B cell (primary cell): ENCODE data around the gene SLC7A5. TPM values are rescaled to one million over a fixed set of nuclear protein-coding genes. Genes with fewer than 3 reads are reported as not detected.

ENCODE experiments used
- ATAC-seq: fragments of 200-7000 bp; cut with Tn5 transposase; one replicate; pipeline ENCODE4 v1.10.0; 2021; ENCODE audit warnings: low read depth, mild to moderate bottlenecking, moderate number of reproducible peaks, moderate library complexity
- CTCF ChIA-PET: fragments of 350-600 bp; sonication (Branson Sonifier 250); formaldehyde crosslinking; loops from one replicate; lab custom pipeline; 2021; ENCODE audit warnings: antibody characterized with exemption, inconsistent platforms; lab: Charles Lee
- POLR2A ChIA-PET: fragments of 350-600 bp; sonication (Branson Sonifier 250); formaldehyde crosslinking; loops from one replicate; lab custom pipeline; 2021; ENCODE audit warnings: antibody characterized with exemption; lab: Charles Lee
- DNase-seq: peaks from one replicate; pipeline ENCODE4 v3.0.0; 2013
- H2AFZ ChIP-seq: 2 replicates; pipeline ENCODE4 v1.6.1; 2012; ENCODE audit warnings: mild to moderate bottlenecking, low read depth, low read length; ENCODE audit not compliant: insufficient read depth, poor library complexity, severe bottlenecking
- H3K27ac ChIP-seq, 2 donors: 1 replicate in 1 of 2; 2 replicates in 1 of 2; pipeline ENCODE4 v1.5.1; 2012 to 2013; ENCODE audit warnings: low read length in 2 of 2, mild to moderate bottlenecking in 2 of 2, moderate library complexity in 1 of 2
- H3K27me3 ChIP-seq, 4 experiments: fragments of 200-600 bp in 1 of 4; sonication (generic) in 1 of 4; replicated peaks in 1 of 4; 1 replicate in 2 of 4; 2 replicates in 2 of 4; pipeline versions ENCODE4 v1.6.1 to v1.7.0; 2013 to 2016; ENCODE audit warnings: low read length in 3 of 4, mild to moderate bottlenecking in 2 of 4, mixed read lengths in 1 of 4, moderate library complexity in 1 of 4; ENCODE audit not compliant: insufficient read depth in 4 of 4, control insufficient read depth in 3 of 4; ENCODE audit errors: control extremely low read depth in 1 of 4
- H3K36me3 ChIP-seq, 2 experiments: replicated peaks in 1 of 2; 1 replicate in 1 of 2; 2 replicates in 1 of 2; pipeline versions ENCODE4 v1.6.1 to v1.7.1; 2013; ENCODE audit warnings: low read length in 1 of 2; ENCODE audit not compliant: insufficient read depth in 2 of 2, control insufficient read depth in 1 of 2; ENCODE audit errors: control extremely low read depth in 1 of 2, extremely low read depth in 1 of 2
- H3K4me1 ChIP-seq, 2 donors: fragments of 200-600 bp in 1 of 2; sonication (generic) in 1 of 2; 1 replicate in 1 of 2; 2 replicates in 1 of 2; pipeline versions ENCODE4 v1.5.1 to v1.6.1; 2013 to 2017; ENCODE audit warnings: low read length in 2 of 2; ENCODE audit not compliant: control insufficient read depth in 2 of 2, insufficient read depth in 2 of 2
- H3K4me2 ChIP-seq: replicated peaks from 2 replicates; pipeline ENCODE3; 2012; ENCODE audit warnings: mild to moderate bottlenecking, low read depth, low read length; ENCODE audit not compliant: poor library complexity, severe bottlenecking
- H3K4me3 ChIP-seq, 5 experiments: fragments of 200-600 bp in 1 of 5; sonication (generic) in 1 of 5; 1 replicate in 3 of 5; 2 replicates in 2 of 5; pipeline versions ENCODE4 v1.5.1 to v1.7.0; 2011 to 2016; ENCODE audit warnings: low read length in 4 of 5, mild to moderate bottlenecking in 4 of 5, low read depth in 2 of 5, control low read depth in 1 of 5, moderate library complexity in 1 of 5; ENCODE audit not compliant: insufficient read depth in 1 of 5; ENCODE audit errors: control extremely low read depth in 1 of 5, extremely low read depth in 1 of 5
- H3K79me2 ChIP-seq: fragments of 200-600 bp; sonication (generic); one replicate; pipeline ENCODE4 v1.6.0; 2016; ENCODE audit warnings: low read length; ENCODE audit not compliant: control insufficient read depth, insufficient read depth
- H3K9ac ChIP-seq: fragments of 200-600 bp; sonication (generic); 2 replicates; pipeline ENCODE4 v1.6.1; 2017; ENCODE audit warnings: mild to moderate bottlenecking, low read length, moderate library complexity
- H3K9me3 ChIP-seq, 3 donors: one replicate each; pipeline versions ENCODE4 v1.6.1 to v1.7.1; 2013; ENCODE audit warnings: low read length in 2 of 3; ENCODE audit not compliant: control insufficient read depth in 2 of 3, insufficient read depth in 1 of 3; ENCODE audit errors: control extremely low read depth in 1 of 3
- H4K20me1 ChIP-seq: 2 replicates; pipeline ENCODE4 v1.6.0; 2012; ENCODE audit warnings: mild to moderate bottlenecking, low read length; ENCODE audit not compliant: insufficient read depth, control insufficient read depth, poor library complexity, severe bottlenecking
- H3K27ac Mint-ChIP-seq: one replicate; pipeline ENCODE4 v1.8.0; 2021; ENCODE audit warnings: mixed read lengths
- H3K27me3 Mint-ChIP-seq: one replicate; pipeline ENCODE4 v1.8.0; 2021; ENCODE audit warnings: mixed read lengths
- H3K4me1 Mint-ChIP-seq: one replicate; pipeline ENCODE4 v1.8.0; 2021; ENCODE audit warnings: mixed read lengths
- H3K4me3 Mint-ChIP-seq: one replicate; pipeline ENCODE4 v1.8.0; 2021; ENCODE audit warnings: mixed read lengths
- H3K9me3 Mint-ChIP-seq: one replicate; pipeline ENCODE4 v1.8.0; 2022; ENCODE audit warnings: mixed read lengths; ENCODE audit not compliant: insufficient read depth
- EZH2 ChIP-seq: IDR thresholded peaks from 2 replicates; pipeline ENCODE4 v1.6.1; 2012; ENCODE audit warnings: borderline replicate concordance, low read depth, mild to moderate bottlenecking, moderate library complexity, low read length; ENCODE audit not compliant: insufficient read depth, poor library complexity, severe bottlenecking
- WGBS: methylation state at CpG from one replicate; pipeline ENCODE4 v1.1.5; 2013; ENCODE audit warnings: missing lambda C conversion rate; ENCODE audit not compliant: insufficient coverage; 5-methylcytosine and 5-hydroxymethylcytosine counted together
- intact Hi-C: fragments of 100-400 bp; cut with micrococcal nuclease; formaldehyde crosslinking; loops from one replicate; pipeline ENCODE4 v1.10.0; 2022
- polyA plus RNA-seq: library from polyadenylated mRNA; depleted of rRNA; stranded (reverse); fragments of >200 nt; gene quantifications from 2 replicates; pipeline ENCODE4 v1.2.3, GENCODE V29; 2012
- total RNA-seq, 2 donors: library from RNA; stranded (reverse); fragments of 120-200 nt in 1 of 2; gene quantifications; 1 replicate in 1 of 2; 2 replicates in 1 of 2; pipeline versions ENCODE4 v1.2.3 to v1.2.4, GENCODE V29; 2013 to 2022
- TF ChIP-seq, protein P1 (sequence below): fragments of 200-600 bp; IDR thresholded peaks from one replicate; pipeline ENCODE4 v1.8.0; 2022; ENCODE audit warnings: antibody characterized with exemption, mild to moderate bottlenecking

SLC7A5 gene
- total and polyA plus RNA-seq, 2 donors (not counting 1 experiment from before 2014, with no cell fraction given), result 2.5 to 20.9 TPM

- ChIA-PET POLR2A (no interaction called here), CTCF (interaction anchor here (0.7 to 2.2 kb wide), 5 partner anchors 10 to 59 kb away, joined by 3 to 12 read pairs (median 4); no protein-coding TSS in a partner anchor)
- DNase-seq (no peak), ATAC-seq (no peak)
- no peak overlapping the region for H3K4me3 ChIP-seq
- H3K27me3 ChIP-seq, result no peaks in the 10 kb centered on the region
- H4K20me1 ChIP-seq, result no peaks in the 10 kb centered on the region
- H3K4me1 ChIP-seq, result peaks cover 3 to 25% of the 10 kb centered on the region in 2 donors
- H3K79me2 ChIP-seq, result peaks cover 6% of the 10 kb centered on the region
- WGBS, result 99% methylated on average over 17 of the region's 21 CpGs
- peaks cover 9% of the 10 kb centered on the region for H3K4me1 Mint-ChIP-seq
- no peaks in the 10 kb centered on the region for H3K27me3 Mint-ChIP-seq
- no peak overlapping the region for H3K27ac ChIP-seq
- no peak overlapping the region for H3K4me2 ChIP-seq
- peaks cover 0 to 20% of the 10 kb centered on the region in 2 experiments for H3K36me3 ChIP-seq
- H3K27ac Mint-ChIP-seq, result no peak overlapping the region
- no peak for TF ChIP-seq EZH2
- TF ChIP-seq, protein P1, sequence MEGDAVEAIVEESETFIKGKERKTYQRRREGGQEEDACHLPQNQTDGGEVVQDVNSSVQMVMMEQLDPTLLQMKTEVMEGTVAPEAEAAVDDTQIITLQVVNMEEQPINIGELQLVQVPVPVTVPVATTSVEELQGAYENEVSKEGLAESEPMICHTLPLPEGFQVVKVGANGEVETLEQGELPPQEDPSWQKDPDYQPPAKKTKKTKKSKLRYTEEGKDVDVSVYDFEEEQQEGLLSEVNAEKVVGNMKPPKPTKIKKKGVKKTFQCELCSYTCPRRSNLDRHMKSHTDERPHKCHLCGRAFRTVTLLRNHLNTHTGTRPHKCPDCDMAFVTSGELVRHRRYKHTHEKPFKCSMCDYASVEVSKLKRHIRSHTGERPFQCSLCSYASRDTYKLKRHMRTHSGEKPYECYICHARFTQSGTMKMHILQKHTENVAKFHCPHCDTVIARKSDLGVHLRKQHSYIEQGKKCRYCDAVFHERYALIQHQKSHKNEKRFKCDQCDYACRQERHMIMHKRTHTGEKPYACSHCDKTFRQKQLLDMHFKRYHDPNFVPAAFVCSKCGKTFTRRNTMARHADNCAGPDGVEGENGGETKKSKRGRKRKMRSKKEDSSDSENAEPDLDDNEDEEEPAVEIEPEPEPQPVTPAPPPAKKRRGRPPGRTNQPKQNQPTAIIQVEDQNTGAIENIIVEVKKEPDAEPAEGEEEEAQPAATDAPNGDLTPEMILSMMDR, result no peak
- no peak overlapping the region for H2AFZ ChIP-seq
- H3K9ac ChIP-seq, result no peak overlapping the region
- intact Hi-C loops, result no loop called here
- H3K4me3 Mint-ChIP-seq, result no peak overlapping the region
- H3K9me3 Mint-ChIP-seq, result no peaks in the 10 kb centered on the region
- no peaks in the 10 kb centered on the region for H3K9me3 ChIP-seq
Observed at GRCh38 chr16:87837627-87838289, 31.5 kb downstream of the SLC7A5 start.

GRCh38 chr16:87836844-87837581 is 32.3 kb downstream of the SLC7A5 start:
- no peak overlapping the region for H3K4me3 Mint-ChIP-seq
- CTCF ChIA-PET, result interaction anchor here (0.9 to 2.2 kb wide), 4 partner anchors 10 to 58 kb away, joined by 3 to 12 read pairs (median 4); no protein-coding TSS in a partner anchor
- no peak overlapping the region for H3K27ac Mint-ChIP-seq

More at GRCh38 chr16:87836844-87837581, 32.3 kb downstream of the SLC7A5 start:
- peaks cover 6% of the 10 kb centered on the region for H3K79me2 ChIP-seq
- TF ChIP-seq, protein P1, result no peak
- no peak for TF ChIP-seq EZH2
- no peaks in the 10 kb centered on the region for H3K9me3 ChIP-seq
- H2AFZ ChIP-seq, result no peak overlapping the region
- WGBS, result 87% methylated on average over 16 of the region's 17 CpGs
- no peaks in the 10 kb centered on the region for H4K20me1 ChIP-seq
- H3K4me2 ChIP-seq, result no peak overlapping the region
- POLR2A ChIA-PET, result no interaction called here
- no peak for DNase-seq
- H3K27ac ChIP-seq, result no peak overlapping the region
- H3K9me3 Mint-ChIP-seq, result no peaks in the 10 kb centered on the region
- no peak overlapping the region for H3K4me3 ChIP-seq
- no peaks in the 10 kb centered on the region for H3K27me3 ChIP-seq
- peaks cover 3 to 22% of the 10 kb centered on the region in 2 donors for H3K4me1 ChIP-seq
- H3K4me1 Mint-ChIP-seq, result peaks cover 9% of the 10 kb centered on the region
- H3K36me3 ChIP-seq, result peaks cover 0 to 20% of the 10 kb centered on the region in 2 experiments
- no peak for ATAC-seq
- H3K9ac ChIP-seq, result no peak overlapping the region
- H3K27me3 Mint-ChIP-seq, result no peaks in the 10 kb centered on the region
- intact Hi-C loops, result no loop called here
